ENCODE measurements around the gene ATP1B1.

GRCh38 chr1:169128562-169128961 lies 22.1 kb downstream of the ATP1B1 start:
- TF ChIP-seq, protein P1, sequence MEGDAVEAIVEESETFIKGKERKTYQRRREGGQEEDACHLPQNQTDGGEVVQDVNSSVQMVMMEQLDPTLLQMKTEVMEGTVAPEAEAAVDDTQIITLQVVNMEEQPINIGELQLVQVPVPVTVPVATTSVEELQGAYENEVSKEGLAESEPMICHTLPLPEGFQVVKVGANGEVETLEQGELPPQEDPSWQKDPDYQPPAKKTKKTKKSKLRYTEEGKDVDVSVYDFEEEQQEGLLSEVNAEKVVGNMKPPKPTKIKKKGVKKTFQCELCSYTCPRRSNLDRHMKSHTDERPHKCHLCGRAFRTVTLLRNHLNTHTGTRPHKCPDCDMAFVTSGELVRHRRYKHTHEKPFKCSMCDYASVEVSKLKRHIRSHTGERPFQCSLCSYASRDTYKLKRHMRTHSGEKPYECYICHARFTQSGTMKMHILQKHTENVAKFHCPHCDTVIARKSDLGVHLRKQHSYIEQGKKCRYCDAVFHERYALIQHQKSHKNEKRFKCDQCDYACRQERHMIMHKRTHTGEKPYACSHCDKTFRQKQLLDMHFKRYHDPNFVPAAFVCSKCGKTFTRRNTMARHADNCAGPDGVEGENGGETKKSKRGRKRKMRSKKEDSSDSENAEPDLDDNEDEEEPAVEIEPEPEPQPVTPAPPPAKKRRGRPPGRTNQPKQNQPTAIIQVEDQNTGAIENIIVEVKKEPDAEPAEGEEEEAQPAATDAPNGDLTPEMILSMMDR (IDR thresholded peaks at IDR 0.05 in 8 of 11, conservative IDR thresholded peaks at IDR 0.05 in 3 of 11) = no peak
- no peak for TF ChIP-seq POLR2AphosphoS5 (IDR thresholded peaks at IDR 0.05)
- TF ChIP-seq POLR2A (IDR thresholded peaks at IDR 0.05) = no peak

Data from spleen (tissue), 7 donors.